ENCODE measurements around the gene LTBP1. TPM values are rescaled to one million over a fixed set of nuclear protein-coding genes. Genes with fewer than 3 reads are reported as not detected.

The LTBP1 gene
- polyA plus RNA-seq, 2 of the 4 experiments (the other 2 are of a cell fraction) = 23.8 to 30.4 TPM

GRCh38 chr2:33104052-33104623, 157.4 kb downstream of the LTBP1 start:
- DNase-seq (ENCODE audit: low read depth in 1 of 2, low spot score in 1 of 2) (peak in 1 of 2 experiments; percentile 57), ATAC-seq (peak; percentile 44 to 67; a peak in 3 of 6 replicates), FAIRE-seq (no peak)
- CTCF ChIA-PET = no interaction called here
- WGBS (ENCODE audit: missing lambda C conversion rate) = 43% methylated on average over 5 of the region's 5 CpGs
- no peak overlapping the region for H3K4me3 ChIP-seq
- TF ChIP-seq RFX5 (IDR thresholded peaks at IDR 0.05) (no peak), EHMT2 (IDR thresholded peaks at IDR 0.05; ENCODE audit: low read depth) (no peak), FOSL2 (IDR thresholded peaks at IDR 0.05) (no peak), FOSL2 (CRISPR knock-in tag; IDR thresholded peaks at IDR 0.05) (peak; percentile 29; the same call in 1 of the 2 replicates)
- H3K4me1 ChIP-seq = peaks cover 47% of the 10 kb centered on the region
- POLR2A ChIA-PET = no interaction called here
- H3K27ac ChIP-seq = peak overlapping the region; percentile 80
- H3K4me2 ChIP-seq = peak overlapping the region; percentile 79
- no peaks in the 10 kb centered on the region for H3K9me3 ChIP-seq

GRCh38 chr2:33104726-33105125, 158.0 kb downstream of the LTBP1 start:
- DNase-seq (ENCODE audit: low read depth in 1 of 2, low spot score in 1 of 2) (peak in 1 of 2 experiments; percentile 26), FAIRE-seq (no peak), ATAC-seq (peak in 1 of 2 experiments; percentile 41; a peak in 3 of 6 replicates)
- H3K9me3 ChIP-seq = no peaks in the 10 kb centered on the region
- TF ChIP-seq PBX3 (IDR thresholded peaks at IDR 0.05) (no peak), HDAC2 (IDR thresholded peaks at IDR 0.05) (no peak), MAFK (IDR thresholded peaks at IDR 0.05; ENCODE audit: partially characterized antibody) (peak; percentile 44), MAZ (IDR thresholded peaks at IDR 0.05; ENCODE audit: borderline replicate concordance, low read depth, low read length) (no peak), FOSL2 (IDR thresholded peaks at IDR 0.05) (no peak), FOSL2 (CRISPR knock-in tag; IDR thresholded peaks at IDR 0.05) (0 out of 2 replicates have a peak, but pooled peaks have one; percentile 31), RARB (CRISPR knock-in tag; IDR thresholded peaks at IDR 0.05) (no peak), MAX (IDR thresholded peaks at IDR 0.05) (no peak), TP53 (CRISPR knock-in tag; IDR thresholded peaks at IDR 0.05) (no peak), CHD4 (IDR thresholded peaks at IDR 0.05; ENCODE audit: borderline replicate concordance) (no peak), KDM5A (IDR thresholded peaks at IDR 0.05) (no peak), NFE2L2 (conservative IDR thresholded peaks at IDR 0.05; ENCODE audit: low read length) (0 out of 2 replicates have a peak, but pooled peaks have one; percentile 6), HMGXB4 (CRISPR knock-in tag; IDR thresholded peaks at IDR 0.05; ENCODE audit: borderline replicate concordance) (no peak), HOXB13 (CRISPR knock-in tag; IDR thresholded peaks at IDR 0.05; ENCODE audit: low read depth) (no peak), ZNF302 (CRISPR knock-in tag; IDR thresholded peaks at IDR 0.05) (no peak), EHF (CRISPR knock-in tag; IDR thresholded peaks at IDR 0.05) (no peak)
- ChIA-PET POLR2A (no interaction called here), CTCF (interaction anchor here (2.2 kb wide), 1 partner anchor 166 kb away, joined by 6 read pairs; no protein-coding TSS in a partner anchor)
- H3K27ac ChIP-seq = peak overlapping the region; percentile 80
- peak overlapping the region; percentile 79 for H3K4me2 ChIP-seq
- peaks cover 47% of the 10 kb centered on the region for H3K4me1 ChIP-seq
- 48% methylated on average over 4 of the region's 4 CpGs for WGBS (ENCODE audit: missing lambda C conversion rate)
- no peak overlapping the region for H3K4me3 ChIP-seq

- Histone ChIP-seq H3K4me1 (peaks cover 56% of the 10 kb centered on the region), H3K4me2 (no peak overlapping the region), H3K27ac (no peak overlapping the region), H3K4me3 (no peak overlapping the region), H3K9me3 (no peaks in the 10 kb centered on the region)
- ATAC-seq = no peak
- DNase-seq (ENCODE audit: low read depth in 1 of 2, low spot score in 1 of 2) = no peak
- FAIRE-seq = no peak
- CTCF ChIA-PET = interaction anchor here (0.6 to 2.2 kb wide), 4 partner anchors 60 to 530 kb away, joined by 3 to 6 read pairs (median 4); no protein-coding TSS in a partner anchor
- POLR2A ChIA-PET = no interaction called here
- TF ChIP-seq HMGXB4 (CRISPR knock-in tag; IDR thresholded peaks at IDR 0.05; ENCODE audit: borderline replicate concordance) = no peak
- TF ChIP-seq PBX3 (IDR thresholded peaks at IDR 0.05) = no peak
- TF ChIP-seq JUN (IDR thresholded peaks at IDR 0.05) = no peak
- TF ChIP-seq POLR2A (IDR thresholded peaks at IDR 0.05; ENCODE audit: low read length) = no peak
- TF ChIP-seq EHMT2 (IDR thresholded peaks at IDR 0.05; ENCODE audit: low read depth) = no peak
- no peak for TF ChIP-seq ZNF302 (CRISPR knock-in tag; IDR thresholded peaks at IDR 0.05)
- TF ChIP-seq EP300 (IDR thresholded peaks at IDR 0.05) = no peak
- no peak for TF ChIP-seq RAD21 (conservative IDR thresholded peaks at IDR 0.05 in 1 of 2, IDR thresholded peaks at IDR 0.05 in 1 of 2)
- TF ChIP-seq POLR2AphosphoS2 (conservative IDR thresholded peaks at IDR 0.05; ENCODE audit: low read length) = no peak
- TF ChIP-seq EHF (CRISPR knock-in tag; IDR thresholded peaks at IDR 0.05) = no peak
- TF ChIP-seq SREBF2 (IDR thresholded peaks at IDR 0.05) = no peak
- no peak for TF ChIP-seq PHF8 (IDR thresholded peaks at IDR 0.05; ENCODE audit: borderline replicate concordance, low read depth)
- TF ChIP-seq MYC (IDR thresholded peaks at IDR 0.05; ENCODE audit: borderline replicate concordance, low read length) = no peak
- no peak for TF ChIP-seq HES2 (IDR thresholded peaks at IDR 0.05)
- TF ChIP-seq JUNB (IDR thresholded peaks at IDR 0.05) = no peak
- TF ChIP-seq CBX8 (IDR thresholded peaks at IDR 0.05) = no peak
Observed at GRCh38 chr2:33106115-33106514, 159.4 kb downstream of the LTBP1 start.
